Measurements from ENCODE around the gene HAUS7. TPM values are rescaled to one million over a fixed set of nuclear protein-coding genes. Genes with fewer than 3 reads are reported as not detected.

Gene HAUS7
- total RNA-seq, 1 donor from 2014 or later: 24.6 TPM

DNA sequence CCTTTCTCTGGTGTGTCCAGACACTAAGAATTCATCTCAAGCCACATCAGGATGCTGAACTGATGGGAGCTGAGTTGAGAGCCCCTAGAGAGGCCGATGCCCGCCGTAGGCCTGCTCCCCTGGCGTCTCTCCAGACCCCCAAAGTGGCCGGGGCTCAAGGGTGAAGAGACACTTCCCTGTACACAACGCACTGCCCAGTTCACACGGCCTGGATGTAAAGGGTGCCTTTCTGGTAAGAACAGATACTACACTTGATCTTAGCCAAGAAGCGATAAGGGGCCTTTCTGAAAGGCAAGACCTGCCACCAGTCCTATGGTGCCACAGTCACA, 19.5 kb downstream of the HAUS7 start:
- H3K9me3 Mint-ChIP-seq (ENCODE audit: unreplicated experiment): no peaks in the 10 kb centered on the region
- DNase-seq: no peak
- no peaks in the 10 kb centered on the region for H3K36me3 Mint-ChIP-seq (ENCODE audit: unreplicated experiment)
- TF ChIP-seq CTCF (IDR thresholded peaks at IDR 0.05; ENCODE audit: partially characterized antibody, unreplicated experiment): no peak
- no peaks in the 10 kb centered on the region for H3K27me3 Mint-ChIP-seq (ENCODE audit: unreplicated experiment)
- no peak overlapping the region for H3K4me3 Mint-ChIP-seq (ENCODE audit: unreplicated experiment)
- no peak overlapping the region for H3K27ac Mint-ChIP-seq (ENCODE audit: unreplicated experiment)
- no peaks in the 10 kb centered on the region for H3K4me1 Mint-ChIP-seq (ENCODE audit: low read depth, unreplicated experiment)

- Mint-ChIP-seq H3K4me3 (ENCODE audit: unreplicated experiment) (no peak overlapping the region), H3K4me1 (ENCODE audit: low read depth, unreplicated experiment) (no peaks in the 10 kb centered on the region), H3K36me3 (ENCODE audit: unreplicated experiment) (no peaks in the 10 kb centered on the region), H3K27me3 (ENCODE audit: unreplicated experiment) (no peaks in the 10 kb centered on the region), H3K27ac (ENCODE audit: unreplicated experiment) (no peak overlapping the region), H3K9me3 (ENCODE audit: unreplicated experiment) (no peaks in the 10 kb centered on the region)
- TF ChIP-seq CTCF (IDR thresholded peaks at IDR 0.05; ENCODE audit: partially characterized antibody, unreplicated experiment): no peak
- DNase-seq: no peak
These were observed 20.0 kb downstream of the HAUS7 start for GRCh38 chrX:153450114-153450948.

GRCh38 chrX:153449368-153450113, 20.8 kb downstream of the HAUS7 start:
- Mint-ChIP-seq H3K27ac (ENCODE audit: unreplicated experiment) (no peak overlapping the region), H3K4me3 (ENCODE audit: unreplicated experiment) (no peak overlapping the region), H3K4me1 (ENCODE audit: low read depth, unreplicated experiment) (no peaks in the 10 kb centered on the region), H3K36me3 (ENCODE audit: unreplicated experiment) (no peaks in the 10 kb centered on the region), H3K27me3 (ENCODE audit: unreplicated experiment) (no peaks in the 10 kb centered on the region), H3K9me3 (ENCODE audit: unreplicated experiment) (no peaks in the 10 kb centered on the region)
- DNase-seq: no peak
- no peak for TF ChIP-seq CTCF (IDR thresholded peaks at IDR 0.05; ENCODE audit: partially characterized antibody, unreplicated experiment)

- no peak overlapping the region for H3K27ac Mint-ChIP-seq (ENCODE audit: unreplicated experiment)
- no peaks in the 10 kb centered on the region for H3K36me3 Mint-ChIP-seq (ENCODE audit: unreplicated experiment)
- TF ChIP-seq CTCF (IDR thresholded peaks at IDR 0.05; ENCODE audit: partially characterized antibody, unreplicated experiment): no peak
- no peaks in the 10 kb centered on the region for H3K27me3 Mint-ChIP-seq (ENCODE audit: unreplicated experiment)
- no peak for DNase-seq
- H3K4me3 Mint-ChIP-seq (ENCODE audit: unreplicated experiment): no peak overlapping the region
- H3K9me3 Mint-ChIP-seq (ENCODE audit: unreplicated experiment): no peaks in the 10 kb centered on the region
- H3K4me1 Mint-ChIP-seq (ENCODE audit: low read depth, unreplicated experiment): no peaks in the 10 kb centered on the region
These were observed 21.6 kb downstream of the HAUS7 start for GRCh38 chrX:153448556-153449367.

All from glutamatergic neuron (in vitro differentiated cells).